NT2/D1 (cell line): Measurements from ENCODE around the gene PRRG2.

Experiments used
- SUZ12 ChIP-seq: IDR thresholded peaks from 2 replicates; pipeline ENCODE4 v1.6.1; 2011; ENCODE audit not compliant: insufficient read length, insufficient read depth; ENCODE audit errors: extremely low read depth
- ZNF274 ChIP-seq: IDR thresholded peaks from 2 replicates; pipeline ENCODE4 v1.6.1; 2011; ENCODE audit warnings: mild to moderate bottlenecking, low read depth, low read length

- no peak for TF ChIP-seq SUZ12
- no peak for TF ChIP-seq ZNF274
Measured at GRCh38 chr19:49579193-49579592, 1.9 kb upstream of the PRRG2 start.
